T-helper 1 cell treated with Interleukin-12 subunit alpha and Interleukin-12 subunit beta and Interleukin-4 antibody, amounts not matched to agents 30 μg/mL and 1 μg/mL, for 36 hours (primary cell): Measurements from ENCODE around the gene ZNRF1.
"Not testable (repeated sequence)": the region's sequence is repeated elsewhere in the genome, so short reads cannot be mapped to it uniquely, and the experiment has no call there.

Experiments
- H3K27ac Mint-ChIP-seq: one replicate; pipeline ENCODE4 v1.8.0; 2021; ENCODE audit warnings: mild to moderate bottlenecking, mixed read lengths
- H3K27me3 Mint-ChIP-seq: one replicate; pipeline ENCODE4 v1.8.0; 2021; ENCODE audit warnings: low read depth, mixed read lengths
- H3K36me3 Mint-ChIP-seq: one replicate; pipeline ENCODE4 v1.8.0; 2021; ENCODE audit warnings: low read depth, mixed read lengths
- H3K4me1 Mint-ChIP-seq: one replicate; pipeline ENCODE4 v1.8.0; 2021; ENCODE audit warnings: low read depth, mixed read lengths
- H3K4me3 Mint-ChIP-seq: one replicate; pipeline ENCODE4 v1.8.0; 2021; ENCODE audit warnings: mild to moderate bottlenecking, moderate library complexity, mixed read lengths
- H3K9me3 Mint-ChIP-seq: one replicate; pipeline ENCODE4 v1.8.0; 2021; ENCODE audit warnings: mixed read lengths

ZNRF1 gene

GRCh38 chr16:75012380-75013081 lies 13.7 kb downstream of the ZNRF1 start:
- Mint-ChIP-seq H3K9me3 (peaks cover 3% of the 10 kb centered on the region), H3K4me1 (peaks cover 56% of the 10 kb centered on the region), H3K27ac (peak overlapping the region; percentile 97), H3K4me3 (peak overlapping the region; percentile 82), H3K36me3 (peaks cover 27% of the 10 kb centered on the region), H3K27me3 (no peaks in the 10 kb centered on the region)

- peaks cover 61% of the 10 kb centered on the region for H3K4me1 Mint-ChIP-seq
- not testable (repeated sequence) for H3K27me3 Mint-ChIP-seq, H3K4me3 Mint-ChIP-seq, H3K9me3 Mint-ChIP-seq
- peak overlapping the region; percentile 97 for H3K27ac Mint-ChIP-seq
- peaks cover 28% of the 10 kb centered on the region for H3K36me3 Mint-ChIP-seq
Observed at GRCh38 chr16:75013123-75013522, 14.3 kb downstream of the ZNRF1 start.

- Mint-ChIP-seq H3K27ac (no peak overlapping the region), H3K4me1 (peaks cover 56% of the 10 kb centered on the region), H3K4me3 (no peak overlapping the region), H3K36me3 (peaks cover 23% of the 10 kb centered on the region), H3K27me3 (no peaks in the 10 kb centered on the region), H3K9me3 (peaks cover 3% of the 10 kb centered on the region)
Observed at GRCh38 chr16:75014318-75014717, 15.5 kb downstream of the ZNRF1 start.

- H3K36me3 Mint-ChIP-seq = peaks cover 33% of the 10 kb centered on the region
- H3K27ac Mint-ChIP-seq, H3K4me3 Mint-ChIP-seq, H3K27me3 Mint-ChIP-seq: not testable (repeated sequence)
- H3K4me1 Mint-ChIP-seq = peaks cover 39% of the 10 kb centered on the region
- peaks cover 16% of the 10 kb centered on the region for H3K9me3 Mint-ChIP-seq
Observed at GRCh38 chr16:75016451-75017081, 17.7 kb downstream of the ZNRF1 start.

GRCh38 chr16:75017670-75018525 lies 19.1 kb downstream of the ZNRF1 start:
- H3K36me3 Mint-ChIP-seq = peaks cover 37% of the 10 kb centered on the region
- H3K4me3 Mint-ChIP-seq = no peak overlapping the region
- H3K27me3 Mint-ChIP-seq = no peaks in the 10 kb centered on the region
- H3K4me1 Mint-ChIP-seq = peaks cover 30% of the 10 kb centered on the region
- H3K9me3 Mint-ChIP-seq = peaks cover 24% of the 10 kb centered on the region
- no peak overlapping the region for H3K27ac Mint-ChIP-seq

GRCh38 chr16:75019007-75019406 lies 20.2 kb downstream of the ZNRF1 start:
- peak overlapping the region; percentile 7 for H3K27ac Mint-ChIP-seq
- H3K4me3 Mint-ChIP-seq = no peak overlapping the region
- peaks cover 26% of the 10 kb centered on the region for H3K9me3 Mint-ChIP-seq
- peaks cover 41% of the 10 kb centered on the region for H3K36me3 Mint-ChIP-seq
- H3K27me3 Mint-ChIP-seq = no peaks in the 10 kb centered on the region
- H3K4me1 Mint-ChIP-seq = peaks cover 32% of the 10 kb centered on the region

- H3K27me3 Mint-ChIP-seq = no peaks in the 10 kb centered on the region
- no peak overlapping the region for H3K4me3 Mint-ChIP-seq
- H3K4me1 Mint-ChIP-seq = peaks cover 36% of the 10 kb centered on the region
- no peak overlapping the region for H3K27ac Mint-ChIP-seq
- peaks cover 26% of the 10 kb centered on the region for H3K9me3 Mint-ChIP-seq
- H3K36me3 Mint-ChIP-seq = peaks cover 39% of the 10 kb centered on the region
Observed at GRCh38 chr16:75019586-75019985, 20.8 kb downstream of the ZNRF1 start.

GRCh38 chr16:75021410-75021809 lies 22.6 kb downstream of the ZNRF1 start:
- Mint-ChIP-seq H3K4me1 (peaks cover 40% of the 10 kb centered on the region), H3K9me3 (peaks cover 26% of the 10 kb centered on the region), H3K4me3 (no peak overlapping the region), H3K27me3 (no peaks in the 10 kb centered on the region), H3K36me3 (peaks cover 40% of the 10 kb centered on the region), H3K27ac (no peak overlapping the region)

- peak overlapping the region; percentile 58 for H3K27ac Mint-ChIP-seq
- peaks cover 38% of the 10 kb centered on the region for H3K36me3 Mint-ChIP-seq
- H3K9me3 Mint-ChIP-seq = peaks cover 26% of the 10 kb centered on the region
- H3K4me3 Mint-ChIP-seq = no peak overlapping the region
- H3K4me1 Mint-ChIP-seq = peaks cover 35% of the 10 kb centered on the region
- no peaks in the 10 kb centered on the region for H3K27me3 Mint-ChIP-seq
Observed at GRCh38 chr16:75022567-75022966, 23.7 kb downstream of the ZNRF1 start.

- Mint-ChIP-seq H3K27ac (peak overlapping the region; percentile 42), H3K9me3 (peaks cover 26% of the 10 kb centered on the region), H3K36me3 (peaks cover 37% of the 10 kb centered on the region), H3K4me1 (peaks cover 32% of the 10 kb centered on the region), H3K4me3 (no peak overlapping the region), H3K27me3 (no peaks in the 10 kb centered on the region)
Observed at GRCh38 chr16:75023009-75023408, 24.2 kb downstream of the ZNRF1 start.

- peaks cover 37% of the 10 kb centered on the region for H3K36me3 Mint-ChIP-seq
- H3K4me1 Mint-ChIP-seq = peaks cover 25% of the 10 kb centered on the region
- no peaks in the 10 kb centered on the region for H3K27me3 Mint-ChIP-seq
- H3K4me3 Mint-ChIP-seq = no peak overlapping the region
- peaks cover 26% of the 10 kb centered on the region for H3K9me3 Mint-ChIP-seq
- H3K27ac Mint-ChIP-seq = peak overlapping the region; percentile 19
Observed at GRCh38 chr16:75024182-75024581, 25.4 kb downstream of the ZNRF1 start.

GRCh38 chr16:75024594-75024993 lies 25.8 kb downstream of the ZNRF1 start:
- peaks cover 34% of the 10 kb centered on the region for H3K36me3 Mint-ChIP-seq
- no peaks in the 10 kb centered on the region for H3K27me3 Mint-ChIP-seq
- peak overlapping the region; percentile 19 for H3K27ac Mint-ChIP-seq
- no peak overlapping the region for H3K4me3 Mint-ChIP-seq
- peaks cover 26% of the 10 kb centered on the region for H3K9me3 Mint-ChIP-seq
- peaks cover 25% of the 10 kb centered on the region for H3K4me1 Mint-ChIP-seq

- H3K4me1 Mint-ChIP-seq = peaks cover 30% of the 10 kb centered on the region
- no peak overlapping the region for H3K4me3 Mint-ChIP-seq
- H3K9me3 Mint-ChIP-seq = peaks cover 18% of the 10 kb centered on the region
- H3K27me3 Mint-ChIP-seq = no peaks in the 10 kb centered on the region
- H3K27ac Mint-ChIP-seq = no peak overlapping the region
- H3K36me3 Mint-ChIP-seq = peaks cover 23% of the 10 kb centered on the region
Observed at GRCh38 chr16:75025761-75026160, 26.9 kb downstream of the ZNRF1 start.

GRCh38 chr16:75026239-75026891 lies 27.5 kb downstream of the ZNRF1 start:
- H3K36me3 Mint-ChIP-seq = peaks cover 19% of the 10 kb centered on the region
- H3K27me3 Mint-ChIP-seq, H3K4me3 Mint-ChIP-seq, H3K27ac Mint-ChIP-seq: not testable (repeated sequence)
- H3K4me1 Mint-ChIP-seq = peaks cover 30% of the 10 kb centered on the region
- peaks cover 12% of the 10 kb centered on the region for H3K9me3 Mint-ChIP-seq
